GM18951 (cell line): ENCODE measurements around the gene SSC5D.

Source experiments
- POLR2A ChIP-seq: IDR thresholded peaks from 4 replicates; pipeline ENCODE4 v1.6.1; 2011; ENCODE audit warnings: mild to moderate bottlenecking; ENCODE audit not compliant: insufficient read length, insufficient read depth; ENCODE audit errors: extremely low read depth
- in situ Hi-C: fragments of 300-500 bp; cut with MboI; formaldehyde crosslinking; loops from one replicate; pipeline ENCODE4 v1.12.0; 2022; ENCODE audit warnings: low sequenced_read_pairs, mixed read lengths, inconsistent platforms; ENCODE audit not compliant: unreplicated experiment

Gene SSC5D

DNA sequence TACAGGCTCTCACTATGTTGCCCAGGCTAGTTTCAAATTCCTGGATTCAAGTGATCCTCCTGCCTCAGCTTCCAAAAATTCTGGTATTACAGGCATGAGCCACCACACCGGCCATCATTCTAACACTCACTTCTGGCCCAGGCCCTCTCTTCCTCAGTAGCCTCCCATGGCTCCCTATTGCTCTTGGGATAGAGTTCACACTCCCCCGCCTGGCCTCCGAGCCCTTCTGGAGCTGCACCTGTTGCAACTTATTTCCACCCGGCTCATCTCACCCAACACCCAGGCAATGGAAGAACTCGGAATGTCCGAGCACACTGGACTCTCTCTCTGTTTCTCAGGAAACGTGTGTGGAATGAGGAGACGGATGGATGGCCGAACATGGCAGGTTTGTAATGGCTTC lies 66.1 kb downstream of the SSC5D start:
- in situ Hi-C loops, result no loop called here
- no peak for TF ChIP-seq POLR2A

DNA sequence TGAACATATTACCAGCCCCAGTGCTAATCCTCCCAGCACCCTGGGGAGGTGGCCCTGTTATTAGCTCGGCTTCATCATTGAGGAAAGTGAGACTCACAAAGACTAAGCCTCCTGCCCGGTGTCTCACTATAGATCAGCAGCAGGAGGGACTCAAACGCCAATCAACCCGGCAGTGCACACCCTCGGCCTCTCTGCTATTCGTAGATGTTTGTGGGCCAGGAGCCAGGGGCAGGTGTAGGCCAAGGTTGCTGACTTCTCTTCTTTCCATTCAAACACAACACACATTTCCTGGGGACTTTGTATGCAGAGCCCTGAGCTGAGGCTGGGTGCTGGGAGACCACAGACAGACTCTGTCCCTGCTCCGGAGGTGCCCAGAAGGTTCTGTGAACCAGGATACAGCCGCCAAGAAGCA lies 66.5 kb downstream of the SSC5D start:
- in situ Hi-C loops, result no loop called here
- no peak for TF ChIP-seq POLR2A

DNA sequence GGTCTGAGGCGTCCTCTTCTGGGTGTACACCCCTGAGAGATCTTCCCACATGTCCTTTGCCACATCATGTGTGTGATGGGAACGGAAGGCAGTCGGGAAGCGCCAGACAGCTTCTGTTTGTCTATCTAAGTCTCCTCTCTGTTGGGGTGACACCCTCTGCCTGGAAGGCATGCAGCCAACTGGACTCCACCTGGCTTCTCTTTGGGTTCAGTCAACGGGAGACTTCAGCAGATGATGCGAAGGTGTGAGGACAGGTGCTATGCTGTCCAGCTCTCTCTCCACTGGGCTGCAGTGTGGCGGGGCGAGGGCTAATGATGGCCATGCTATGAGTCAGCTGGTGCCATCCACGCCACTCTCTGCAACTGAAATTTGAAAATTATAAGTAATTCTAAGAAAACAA lies 71.4 kb downstream of the SSC5D start:
- TF ChIP-seq POLR2A, result no peak
- in situ Hi-C loops, result no loop called here

DNA sequence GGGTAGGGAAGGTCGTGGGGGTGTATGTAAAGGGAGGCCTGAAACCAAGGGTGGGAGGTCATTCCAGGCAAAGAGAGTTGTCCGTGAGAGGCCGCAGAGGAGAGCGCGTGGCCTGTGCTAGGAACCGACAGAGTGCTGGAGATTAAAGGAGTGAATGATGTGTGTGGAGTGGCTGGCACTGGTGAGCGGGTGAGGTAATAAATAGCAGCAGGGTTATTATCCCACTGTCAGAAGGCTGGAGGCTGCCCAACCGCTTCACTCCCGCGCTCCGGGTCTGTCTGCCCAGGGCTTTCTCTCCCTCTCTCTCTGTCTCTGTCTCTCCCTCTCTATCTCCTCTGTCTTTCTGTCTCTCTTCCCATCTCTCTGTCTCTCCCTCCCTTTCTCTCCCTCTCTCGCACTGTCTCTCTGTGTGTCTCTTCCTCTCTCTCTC lies 75.0 kb downstream of the SSC5D start:
- TF ChIP-seq POLR2A, result no peak

DNA sequence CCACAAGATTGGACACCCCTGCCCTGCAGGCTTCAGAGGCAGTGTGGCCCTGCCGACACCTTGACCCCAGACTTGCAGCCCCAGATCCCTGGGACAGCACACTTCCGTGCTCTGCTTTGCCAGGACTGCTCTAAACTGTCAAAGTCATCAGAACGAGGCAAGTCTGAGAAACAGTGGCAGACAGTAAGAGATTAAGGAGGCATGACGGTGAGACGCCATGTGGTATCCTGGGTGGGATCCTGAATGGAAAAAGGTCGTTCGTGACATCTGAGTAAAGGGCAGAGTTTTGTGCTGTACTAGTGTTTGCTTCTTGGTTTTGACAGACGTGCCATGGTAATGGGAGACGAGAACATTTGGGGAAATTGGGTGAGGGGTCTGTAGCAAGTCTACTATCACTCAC lies 78.6 kb downstream of the SSC5D start:
- in situ Hi-C loops, result no loop called here
- no peak for TF ChIP-seq POLR2A

More for the DNA sequence above, 75.0 kb downstream of the SSC5D start:
- in situ Hi-C loops, result no loop called here

DNA sequence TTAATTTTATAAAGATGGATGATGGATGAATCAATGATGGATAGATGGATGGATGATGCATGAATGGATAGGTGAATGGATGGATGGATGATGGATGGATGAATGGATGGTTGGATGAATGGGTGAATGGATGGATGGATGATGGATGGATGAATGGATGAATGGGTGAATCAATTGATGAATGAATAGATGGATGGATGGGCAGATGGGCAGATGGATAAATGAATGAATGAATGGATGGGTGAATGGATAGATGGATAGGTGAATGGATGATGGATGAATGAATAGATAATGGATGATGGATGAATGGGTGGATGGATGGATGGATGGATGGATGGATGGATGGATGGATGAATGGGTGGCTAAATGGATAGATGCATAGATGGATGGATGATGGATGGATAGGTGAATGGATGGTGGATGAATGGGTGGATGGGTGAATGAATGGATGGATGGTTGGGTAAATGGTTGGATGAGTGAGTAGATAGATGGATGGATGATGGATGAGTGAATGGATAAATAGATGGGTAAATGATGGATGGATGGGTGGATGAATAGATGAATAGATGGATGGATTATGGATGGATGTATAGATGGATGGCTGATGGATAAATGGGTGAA lies 79.6 kb downstream of the SSC5D start:
- no peak for TF ChIP-seq POLR2A
- in situ Hi-C loops, result no loop called here
